Omental fat pad (tissue), 4 donors: ENCODE results near the gene STK35. TPM values are rescaled to one million over a fixed set of nuclear protein-coding genes. Genes with fewer than 3 reads are reported as not detected.
A peak's percentile ranks its signal among the peaks of the same experiment; 100 is the strongest.

Experiments
- ATAC-seq: fragments of 150-250 bp; one replicate; pipeline ENCODE4 v1.9.1; 2016; ENCODE audit warnings: mild to moderate bottlenecking, moderate library complexity; ENCODE audit not compliant: low FRiP score
- DNase-seq: peaks from one replicate; pipeline ENCODE4 v3.0.0-alpha.2; 2019; ENCODE audit warnings: low spot score
- total RNA-seq, 4 donors: library from RNA; depleted of rRNA; stranded (reverse); fragments of >200 nt; gene quantifications; one replicate each; pipeline ENCODE4 v1.1.0, GENCODE V29; 2016
- TF ChIP-seq, protein P1 (sequence below), 3 donors: fragments of 450-650 bp; IDR thresholded peaks; one replicate each; pipeline ENCODE4 v1.5.1; 2016 to 2017; ENCODE audit warnings: antibody characterized with exemption in 3 of 3, mild to moderate bottlenecking in 3 of 3, moderate library complexity in 2 of 3

STK35 gene
- total RNA-seq, 4 donors from 2014 or later, result 21.6 to 30.0 (median 24.7) TPM

- ATAC-seq (no peak), DNase-seq (no peak)
- TF ChIP-seq, protein P1, sequence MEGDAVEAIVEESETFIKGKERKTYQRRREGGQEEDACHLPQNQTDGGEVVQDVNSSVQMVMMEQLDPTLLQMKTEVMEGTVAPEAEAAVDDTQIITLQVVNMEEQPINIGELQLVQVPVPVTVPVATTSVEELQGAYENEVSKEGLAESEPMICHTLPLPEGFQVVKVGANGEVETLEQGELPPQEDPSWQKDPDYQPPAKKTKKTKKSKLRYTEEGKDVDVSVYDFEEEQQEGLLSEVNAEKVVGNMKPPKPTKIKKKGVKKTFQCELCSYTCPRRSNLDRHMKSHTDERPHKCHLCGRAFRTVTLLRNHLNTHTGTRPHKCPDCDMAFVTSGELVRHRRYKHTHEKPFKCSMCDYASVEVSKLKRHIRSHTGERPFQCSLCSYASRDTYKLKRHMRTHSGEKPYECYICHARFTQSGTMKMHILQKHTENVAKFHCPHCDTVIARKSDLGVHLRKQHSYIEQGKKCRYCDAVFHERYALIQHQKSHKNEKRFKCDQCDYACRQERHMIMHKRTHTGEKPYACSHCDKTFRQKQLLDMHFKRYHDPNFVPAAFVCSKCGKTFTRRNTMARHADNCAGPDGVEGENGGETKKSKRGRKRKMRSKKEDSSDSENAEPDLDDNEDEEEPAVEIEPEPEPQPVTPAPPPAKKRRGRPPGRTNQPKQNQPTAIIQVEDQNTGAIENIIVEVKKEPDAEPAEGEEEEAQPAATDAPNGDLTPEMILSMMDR (IDR thresholded peaks at IDR 0.05), result no peak
Measured at GRCh38 chr20:2089447-2089846, 12.2 kb upstream of the STK35 start.

- ATAC-seq, result no peak
Measured at GRCh38 chr20:2093159-2093781, 8.4 kb upstream of the STK35 start.

DNA sequence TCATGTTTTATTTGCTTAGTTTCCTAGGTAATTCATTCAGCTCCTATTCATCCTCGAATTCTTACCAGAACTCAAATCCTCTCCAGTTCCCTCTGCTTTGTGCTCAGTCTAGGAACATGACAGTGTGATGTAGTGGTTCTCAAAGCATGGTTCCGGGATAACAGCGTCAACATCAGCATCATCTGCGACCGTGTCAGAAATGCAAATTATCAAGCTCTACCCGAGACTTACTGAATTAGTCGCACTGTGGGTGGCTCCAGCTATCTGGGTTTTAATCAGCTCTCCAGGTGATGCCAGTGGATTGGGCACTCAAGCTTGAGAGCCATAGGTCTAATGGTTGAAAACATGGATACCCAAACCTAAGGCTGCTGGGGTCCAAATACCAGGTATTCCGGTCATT is 7.7 kb upstream of the STK35 start:
- no peak for DNase-seq

More at GRCh38 chr20:2093159-2093781, 8.4 kb upstream of the STK35 start:
- DNase-seq, result no peak
- TF ChIP-seq, protein P1 (IDR thresholded peaks at IDR 0.05), result no peak

GRCh38 chr20:2101865-2102584 is 398 bp downstream of the STK35 start:
- DNase-seq (peak; percentile 78), ATAC-seq (peak; percentile 92)
- TF ChIP-seq, protein P1 (IDR thresholded peaks at IDR 0.05), result peak in 1 of 3 donors; percentile 25

More for the DNA sequence above, 7.7 kb upstream of the STK35 start:
- TF ChIP-seq, protein P1 (IDR thresholded peaks at IDR 0.05), result no peak
- no peak for ATAC-seq

- TF ChIP-seq, protein P1 (IDR thresholded peaks at IDR 0.05), result no peak
- ATAC-seq, result peak; percentile 86
- peak; percentile 47 for DNase-seq
Measured at GRCh38 chr20:2102585-2103460, 1.2 kb downstream of the STK35 start.

- ATAC-seq (no peak), DNase-seq (no peak)
- TF ChIP-seq, protein P1 (IDR thresholded peaks at IDR 0.05), result no peak
Measured at GRCh38 chr20:2103461-2104153, 2.0 kb downstream of the STK35 start.
